ENCODE measurements around the gene TMEM234. TPM values are rescaled to one million over a fixed set of nuclear protein-coding genes. Genes with fewer than 3 reads are reported as not detected.

The TMEM234 gene
- total RNA-seq, 6 experiments from 2014 or later, result 18.5 to 23.7 (median 20.3) TPM

- Mint-ChIP-seq H3K4me3 (peak within 1 kb of the TSS; percentile 91), H3K27me3 (ENCODE audit: insufficient read depth) (peaks cover 9% of the 10 kb centered on the region), H3K4me1 (ENCODE audit: low read depth) (peaks cover 72% of the 10 kb centered on the region), H3K9me3 (no peaks in the 10 kb centered on the region), H3K36me3 (ENCODE audit: low read depth) (peaks cover 16% of the 10 kb centered on the region), H3K27ac (peak within 1 kb of the TSS; percentile 91)
- peak; percentile 74 for DNase-seq
- TF ChIP-seq CTCF (IDR thresholded peaks at IDR 0.05), result no peak
These were observed 21.7 kb downstream of the TMEM234 start, which contains the start of gene CCDC28B for GRCh38 chr1:32200226-32201010. TSS of gene CCDC28B (plus strand) at chr1:32200595. CDS start at chr1:32201936, 1,341 bp downstream.

GRCh38 chr1:32199717-32200072, 22.5 kb downstream of the TMEM234 start:
- peaks cover 9% of the 10 kb centered on the region for H3K27me3 Mint-ChIP-seq (ENCODE audit: insufficient read depth)
- H3K4me3 Mint-ChIP-seq, result peak overlapping the region; percentile 91
- H3K4me1 Mint-ChIP-seq (ENCODE audit: low read depth), result peaks cover 68% of the 10 kb centered on the region
- no peaks in the 10 kb centered on the region for H3K9me3 Mint-ChIP-seq
- DNase-seq, result no peak
- H3K36me3 Mint-ChIP-seq (ENCODE audit: low read depth), result peaks cover 16% of the 10 kb centered on the region
- H3K27ac Mint-ChIP-seq, result peak overlapping the region; percentile 91
- TF ChIP-seq CTCF (IDR thresholded peaks at IDR 0.05), result no peak

- no peak for DNase-seq
- no peak for TF ChIP-seq CTCF (IDR thresholded peaks at IDR 0.05)
- Mint-ChIP-seq H3K4me3 (peak overlapping the region; percentile 91), H3K9me3 (no peaks in the 10 kb centered on the region), H3K27ac (peak overlapping the region; percentile 91), H3K4me1 (ENCODE audit: low read depth) (peaks cover 66% of the 10 kb centered on the region), H3K36me3 (ENCODE audit: low read depth) (peaks cover 19% of the 10 kb centered on the region), H3K27me3 (ENCODE audit: insufficient read depth) (peaks cover 8% of the 10 kb centered on the region)
These were observed 23.0 kb downstream of the TMEM234 start for GRCh38 chr1:32199043-32199716.

- H3K9me3 Mint-ChIP-seq, result no peaks in the 10 kb centered on the region
- DNase-seq, result no peak
- H3K4me1 Mint-ChIP-seq (ENCODE audit: low read depth), result peaks cover 61% of the 10 kb centered on the region
- peaks cover 12% of the 10 kb centered on the region for H3K27me3 Mint-ChIP-seq (ENCODE audit: insufficient read depth)
- TF ChIP-seq CTCF (IDR thresholded peaks at IDR 0.05), result no peak
- H3K4me3 Mint-ChIP-seq, result no peak overlapping the region
- H3K36me3 Mint-ChIP-seq (ENCODE audit: low read depth), result peaks cover 25% of the 10 kb centered on the region
- peak overlapping the region; percentile 91 for H3K27ac Mint-ChIP-seq
These were observed 23.7 kb downstream of the TMEM234 start for GRCh38 chr1:32198237-32199042.

GRCh38 chr1:32197837-32198236, 24.3 kb downstream of the TMEM234 start:
- Mint-ChIP-seq H3K36me3 (ENCODE audit: low read depth) (peaks cover 30% of the 10 kb centered on the region), H3K4me3 (no peak overlapping the region), H3K9me3 (no peaks in the 10 kb centered on the region), H3K27me3 (ENCODE audit: insufficient read depth) (peaks cover 12% of the 10 kb centered on the region), H3K4me1 (ENCODE audit: low read depth) (peaks cover 58% of the 10 kb centered on the region), H3K27ac (peak overlapping the region; percentile 91; the same call in 1 of the 2 replicates)
- no peak for TF ChIP-seq CTCF (IDR thresholded peaks at IDR 0.05)
- DNase-seq, result no peak

Data from HFFc6 (cell line).